Lower leg skin (tissue), 3 donors: ENCODE data around the gene GRAP.

ENCODE experiments used
- CTCF ChIP-seq, 3 donors: fragments of 450-650 bp; IDR thresholded peaks; one replicate each; pipeline ENCODE4 v1.5.1; 2016; ENCODE audit warnings: antibody characterized with exemption in 3 of 3, mild to moderate bottlenecking in 3 of 3, moderate library complexity in 2 of 3
- POLR2A ChIP-seq, 2 donors: fragments of 450-650 bp; IDR thresholded peaks; one replicate each; pipeline ENCODE4 v1.6.1; 2016 to 2017; ENCODE audit warnings: antibody characterized with exemption in 2 of 2, mild to moderate bottlenecking in 1 of 2, moderate library complexity in 1 of 2

- TF ChIP-seq CTCF (IDR thresholded peaks at IDR 0.05) (no peak), POLR2A (IDR thresholded peaks at IDR 0.05) (no peak)
Observed at GRCh38 chr17:18992454-18993130, 54.2 kb downstream of the GRAP start.
